K562 (cell line): ENCODE data around the gene WWC2. TPM values are rescaled to one million over a fixed set of nuclear protein-coding genes. Genes with fewer than 3 reads are reported as not detected.

Experiments used
- BRD9 ChIP-seq: fragments of 450-650 bp; IDR thresholded peaks from 2 replicates; pipeline ENCODE4 v1.6.1; 2018; ENCODE audit warnings: low read depth; ENCODE audit not compliant: partially characterized antibody
- CBFA2T3 ChIP-seq: fragments of 450-650 bp; IDR thresholded peaks from 2 replicates; pipeline ENCODE4 v1.6.1; 2017
- PTRF ChIP-seq: fragments of 450-650 bp; IDR thresholded peaks from 2 replicates; pipeline ENCODE4 v1.6.1; 2016; ENCODE audit warnings: mild to moderate bottlenecking, missing genetic modification characterization, missing compliant biosample characterization
- RFX1 ChIP-seq: fragments of 450-650 bp; IDR thresholded peaks from 2 replicates; pipeline ENCODE4 v1.6.1; 2016; ENCODE audit warnings: mild to moderate bottlenecking, moderate library complexity
- SMAD4 ChIP-seq: fragments of 250-450 bp; sonication (Bioruptor Pico); conservative IDR thresholded peaks from 2 replicates; pipeline ENCODE4 v1.8.0; 2021; ENCODE audit warnings: inconsistent platforms, mild to moderate bottlenecking, moderate library complexity
- ZC3H4 ChIP-seq: sonication (generic); formaldehyde crosslinking; IDR thresholded peaks from 2 replicates; pipeline ENCODE4 v1.9.0; 2021; ENCODE audit warnings: missing genetic modification reagents, borderline replicate concordance
- ZNF584 ChIP-seq: fragments of 200-800 bp; sonication (Bioruptor generic); IDR thresholded peaks from 2 replicates; pipeline ENCODE4 v1.6.1; 2016; ENCODE audit warnings: low read depth, mild to moderate bottlenecking, missing genetic modification characterization, missing compliant biosample characterization
- polyA plus RNA-seq, 8 experiments: library from polyadenylated mRNA; depleted of rRNA in 4 of 8; stranded (reverse) in 5 of 8; unstranded in 3 of 8; fragments of >200 nt; fragmentation: Nextera tagmentation in 2 of 8; fragmentation: Illumina TruSeq in 1 of 8; extraction: Ambion mirVana in 2 of 8; extraction: Trizol in 1 of 8; gene quantifications; 2 replicates each; pipeline versions ENCODE4 v1.2.1 to v1.2.3, GENCODE V29; 2011 to 2014; ENCODE audit warnings: inconsistent platforms in 1 of 8, missing spikeins in 1 of 8
- total RNA-seq, 7 experiments: library from RNA; depleted of rRNA in 6 of 7; stranded (reverse); fragments of >200 nt in 6 of 7; fragmentation: Illumina TruSeq in 2 of 7; extraction: Trizol in 2 of 7; gene quantifications; 2 replicates each; pipeline versions ENCODE4 v1.2.1 to v1.2.3, GENCODE V29; 2011 to 2021; ENCODE audit warnings: low replicate concordance in 1 of 7
- TF ChIP-seq, protein P1 (sequence below): fragments of 250-450 bp; sonication (Bioruptor Pico); IDR thresholded peaks from 2 replicates; pipeline ENCODE4 v1.4.0; 2020
- TF ChIP-seq, protein P2 (sequence below): fragments of 450-650 bp; formaldehyde crosslinking; IDR thresholded peaks from 2 replicates; pipeline ENCODE4 v1.4.0; 2020; ENCODE audit warnings: mild to moderate bottlenecking, moderate library complexity
- TF ChIP-seq, protein P3 (sequence below): fragments of 250-450 bp; sonication (Bioruptor Pico); IDR thresholded peaks from 2 replicates; pipeline ENCODE4 v1.5.0; 2022; ENCODE audit warnings: mild to moderate bottlenecking
- TF ChIP-seq, protein P4 (sequence below): fragments of 250-450 bp; sonication (Bioruptor Pico); IDR thresholded peaks from 2 replicates; pipeline ENCODE4 v1.8.0; 2022; ENCODE audit warnings: inconsistent platforms, mild to moderate bottlenecking, moderate library complexity, borderline replicate concordance
- TF ChIP-seq, protein P5 (sequence below): fragments of 200-400 bp; formaldehyde crosslinking; IDR thresholded peaks from 2 replicates; pipeline ENCODE4 v1.6.1; 2017; ENCODE audit warnings: mild to moderate bottlenecking, low read depth, low read length, moderate library complexity

WWC2 gene
- total and polyA plus RNA-seq, 9 of the 15 experiments (the other 6 are each of a cell fraction or from before 2014, with no cell fraction given), result 3.7 to 39.4 (median 19.6) TPM

- TF ChIP-seq, protein P1, sequence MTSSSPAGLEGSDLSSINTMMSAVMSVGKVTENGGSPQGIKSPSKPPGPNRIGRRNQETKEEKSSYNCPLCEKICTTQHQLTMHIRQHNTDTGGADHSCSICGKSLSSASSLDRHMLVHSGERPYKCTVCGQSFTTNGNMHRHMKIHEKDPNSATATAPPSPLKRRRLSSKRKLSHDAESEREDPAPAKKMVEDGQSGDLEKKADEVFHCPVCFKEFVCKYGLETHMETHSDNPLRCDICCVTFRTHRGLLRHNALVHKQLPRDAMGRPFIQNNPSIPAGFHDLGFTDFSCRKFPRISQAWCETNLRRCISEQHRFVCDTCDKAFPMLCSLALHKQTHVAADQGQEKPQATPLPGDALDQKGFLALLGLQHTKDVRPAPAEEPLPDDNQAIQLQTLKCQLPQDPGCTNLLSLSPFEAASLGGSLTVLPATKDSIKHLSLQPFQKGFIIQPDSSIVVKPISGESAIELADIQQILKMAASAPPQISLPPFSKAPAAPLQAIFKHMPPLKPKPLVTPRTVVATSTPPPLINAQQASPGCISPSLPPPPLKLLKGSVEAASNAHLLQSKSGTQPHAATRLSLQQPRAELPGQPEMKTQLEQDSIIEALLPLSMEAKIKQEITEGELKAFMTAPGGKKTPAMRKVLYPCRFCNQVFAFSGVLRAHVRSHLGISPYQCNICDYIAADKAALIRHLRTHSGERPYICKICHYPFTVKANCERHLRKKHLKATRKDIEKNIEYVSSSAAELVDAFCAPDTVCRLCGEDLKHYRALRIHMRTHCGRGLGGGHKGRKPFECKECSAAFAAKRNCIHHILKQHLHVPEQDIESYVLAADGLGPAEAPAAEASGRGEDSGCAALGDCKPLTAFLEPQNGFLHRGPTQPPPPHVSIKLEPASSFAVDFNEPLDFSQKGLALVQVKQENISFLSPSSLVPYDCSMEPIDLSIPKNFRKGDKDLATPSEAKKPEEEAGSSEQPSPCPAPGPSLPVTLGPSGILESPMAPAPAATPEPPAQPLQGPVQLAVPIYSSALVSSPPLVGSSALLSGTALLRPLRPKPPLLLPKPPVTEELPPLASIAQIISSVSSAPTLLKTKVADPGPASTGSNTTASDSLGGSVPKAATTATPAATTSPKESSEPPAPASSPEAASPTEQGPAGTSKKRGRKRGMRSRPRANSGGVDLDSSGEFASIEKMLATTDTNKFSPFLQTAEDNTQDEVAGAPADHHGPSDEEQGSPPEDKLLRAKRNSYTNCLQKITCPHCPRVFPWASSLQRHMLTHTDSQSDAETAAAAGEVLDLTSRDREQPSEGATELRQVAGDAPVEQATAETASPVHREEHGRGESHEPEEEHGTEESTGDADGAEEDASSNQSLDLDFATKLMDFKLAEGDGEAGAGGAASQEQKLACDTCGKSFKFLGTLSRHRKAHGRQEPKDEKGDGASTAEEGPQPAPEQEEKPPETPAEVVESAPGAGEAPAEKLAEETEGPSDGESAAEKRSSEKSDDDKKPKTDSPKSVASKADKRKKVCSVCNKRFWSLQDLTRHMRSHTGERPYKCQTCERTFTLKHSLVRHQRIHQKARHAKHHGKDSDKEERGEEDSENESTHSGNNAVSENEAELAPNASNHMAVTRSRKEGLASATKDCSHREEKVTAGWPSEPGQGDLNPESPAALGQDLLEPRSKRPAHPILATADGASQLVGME (CRISPR knock-in tag), result peak; percentile 100
- TF ChIP-seq, protein P2, sequence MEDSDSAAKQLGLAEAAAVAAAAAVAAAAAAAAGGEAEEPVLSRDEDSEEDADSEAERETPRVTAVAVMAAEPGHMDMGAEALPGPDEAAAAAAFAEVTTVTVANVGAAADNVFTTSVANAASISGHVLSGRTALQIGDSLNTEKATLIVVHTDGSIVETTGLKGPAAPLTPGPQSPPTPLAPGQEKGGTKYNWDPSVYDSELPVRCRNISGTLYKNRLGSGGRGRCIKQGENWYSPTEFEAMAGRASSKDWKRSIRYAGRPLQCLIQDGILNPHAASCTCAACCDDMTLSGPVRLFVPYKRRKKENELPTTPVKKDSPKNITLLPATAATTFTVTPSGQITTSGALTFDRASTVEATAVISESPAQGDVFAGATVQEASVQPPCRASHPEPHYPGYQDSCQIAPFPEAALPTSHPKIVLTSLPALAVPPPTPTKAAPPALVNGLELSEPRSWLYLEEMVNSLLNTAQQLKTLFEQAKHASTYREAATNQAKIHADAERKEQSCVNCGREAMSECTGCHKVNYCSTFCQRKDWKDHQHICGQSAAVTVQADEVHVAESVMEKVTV (CRISPR knock-in tag), result peak; percentile 92
- TF ChIP-seq, protein P3, sequence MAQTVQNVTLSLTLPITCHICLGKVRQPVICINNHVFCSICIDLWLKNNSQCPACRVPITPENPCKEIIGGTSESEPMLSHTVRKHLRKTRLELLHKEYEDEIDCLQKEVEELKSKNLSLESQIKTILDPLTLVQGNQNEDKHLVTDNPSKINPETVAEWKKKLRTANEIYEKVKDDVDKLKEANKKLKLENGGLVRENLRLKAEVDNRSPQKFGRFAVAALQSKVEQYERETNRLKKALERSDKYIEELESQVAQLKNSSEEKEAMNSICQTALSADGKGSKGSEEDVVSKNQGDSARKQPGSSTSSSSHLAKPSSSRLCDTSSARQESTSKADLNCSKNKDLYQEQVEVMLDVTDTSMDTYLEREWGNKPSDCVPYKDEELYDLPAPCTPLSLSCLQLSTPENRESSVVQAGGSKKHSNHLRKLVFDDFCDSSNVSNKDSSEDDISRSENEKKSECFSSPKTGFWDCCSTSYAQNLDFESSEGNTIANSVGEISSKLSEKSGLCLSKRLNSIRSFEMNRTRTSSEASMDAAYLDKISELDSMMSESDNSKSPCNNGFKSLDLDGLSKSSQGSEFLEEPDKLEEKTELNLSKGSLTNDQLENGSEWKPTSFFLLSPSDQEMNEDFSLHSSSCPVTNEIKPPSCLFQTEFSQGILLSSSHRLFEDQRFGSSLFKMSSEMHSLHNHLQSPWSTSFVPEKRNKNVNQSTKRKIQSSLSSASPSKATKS (CRISPR knock-in tag), result peak; percentile 94
- TF ChIP-seq CBFA2T3 (no peak), PTRF (tag) (peak; percentile 99), SMAD4 (CRISPR knock-in tag) (peak; percentile 100), ZC3H4 (no peak), BRD9 (no peak), ZNF584 (peak; percentile 100), RFX1 (peak; percentile 89)
- TF ChIP-seq, protein P4, sequence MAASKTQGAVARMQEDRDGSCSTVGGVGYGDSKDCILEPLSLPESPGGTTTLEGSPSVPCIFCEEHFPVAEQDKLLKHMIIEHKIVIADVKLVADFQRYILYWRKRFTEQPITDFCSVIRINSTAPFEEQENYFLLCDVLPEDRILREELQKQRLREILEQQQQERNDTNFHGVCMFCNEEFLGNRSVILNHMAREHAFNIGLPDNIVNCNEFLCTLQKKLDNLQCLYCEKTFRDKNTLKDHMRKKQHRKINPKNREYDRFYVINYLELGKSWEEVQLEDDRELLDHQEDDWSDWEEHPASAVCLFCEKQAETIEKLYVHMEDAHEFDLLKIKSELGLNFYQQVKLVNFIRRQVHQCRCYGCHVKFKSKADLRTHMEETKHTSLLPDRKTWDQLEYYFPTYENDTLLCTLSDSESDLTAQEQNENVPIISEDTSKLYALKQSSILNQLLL (CRISPR knock-in tag), result peak; percentile 70; the same call in 1 of the 2 replicates
- TF ChIP-seq, protein P5, sequence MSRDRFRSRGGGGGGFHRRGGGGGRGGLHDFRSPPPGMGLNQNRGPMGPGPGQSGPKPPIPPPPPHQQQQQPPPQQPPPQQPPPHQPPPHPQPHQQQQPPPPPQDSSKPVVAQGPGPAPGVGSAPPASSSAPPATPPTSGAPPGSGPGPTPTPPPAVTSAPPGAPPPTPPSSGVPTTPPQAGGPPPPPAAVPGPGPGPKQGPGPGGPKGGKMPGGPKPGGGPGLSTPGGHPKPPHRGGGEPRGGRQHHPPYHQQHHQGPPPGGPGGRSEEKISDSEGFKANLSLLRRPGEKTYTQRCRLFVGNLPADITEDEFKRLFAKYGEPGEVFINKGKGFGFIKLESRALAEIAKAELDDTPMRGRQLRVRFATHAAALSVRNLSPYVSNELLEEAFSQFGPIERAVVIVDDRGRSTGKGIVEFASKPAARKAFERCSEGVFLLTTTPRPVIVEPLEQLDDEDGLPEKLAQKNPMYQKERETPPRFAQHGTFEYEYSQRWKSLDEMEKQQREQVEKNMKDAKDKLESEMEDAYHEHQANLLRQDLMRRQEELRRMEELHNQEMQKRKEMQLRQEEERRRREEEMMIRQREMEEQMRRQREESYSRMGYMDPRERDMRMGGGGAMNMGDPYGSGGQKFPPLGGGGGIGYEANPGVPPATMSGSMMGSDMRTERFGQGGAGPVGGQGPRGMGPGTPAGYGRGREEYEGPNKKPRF, result no peak
Observed at GRCh38 chr4:183348706-183349659, 249.9 kb downstream of the WWC2 start (continued).
